NT2/D1 (cell line): ENCODE measurements around the gene PRAMEF1.
"Not testable (repeated sequence)": the region's sequence is repeated elsewhere in the genome, so short reads cannot be mapped to it uniquely, and the experiment has no call there.

ENCODE experiments used
- SUZ12 ChIP-seq: IDR thresholded peaks from 2 replicates; pipeline ENCODE4 v1.6.1; 2011; ENCODE audit not compliant: insufficient read length, insufficient read depth; ENCODE audit errors: extremely low read depth
- YY1 ChIP-seq: IDR thresholded peaks from 2 replicates; pipeline ENCODE4 v1.6.1; 2011; ENCODE audit not compliant: insufficient read length, insufficient read depth
- ZNF274 ChIP-seq: IDR thresholded peaks from 2 replicates; pipeline ENCODE4 v1.6.1; 2011; ENCODE audit warnings: mild to moderate bottlenecking, low read depth, low read length

DNA sequence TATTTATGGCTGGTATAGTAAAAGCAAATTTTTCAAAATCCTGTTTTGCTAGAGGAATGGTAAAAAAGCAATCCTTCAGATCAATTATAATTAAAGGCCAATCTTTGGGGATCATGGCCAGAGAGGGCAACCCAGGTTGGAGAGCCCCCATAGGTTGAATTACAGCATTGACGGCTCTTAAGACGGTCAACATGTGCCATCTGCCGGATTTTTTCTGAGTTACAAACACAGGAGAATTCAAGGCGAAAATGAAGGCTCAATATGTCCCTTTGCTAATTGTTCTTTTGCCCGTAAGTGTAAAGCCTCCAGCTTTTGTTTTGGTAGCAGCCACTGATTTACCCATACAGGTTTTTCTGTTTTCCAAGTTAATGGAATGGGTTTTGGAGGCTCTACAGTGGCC is 9.7 kb upstream of the PRAMEF1 start:
- not testable (repeated sequence) for TF ChIP-seq YY1, ZNF274, SUZ12
